ENCODE measurements around the gene WTAP. TPM values are rescaled to one million over a fixed set of nuclear protein-coding genes. Genes with fewer than 3 reads are reported as not detected.

Gene WTAP
- total and polyA plus RNA-seq, 2 of the 8 experiments (the other 6 are each of a cell fraction or from before 2014, with no cell fraction given): 32.6 to 120 TPM

Small RNAs within 50 kb of the gene (small RNA-seq; reads per million reads assigned to genes)
- gene RNU4ATAC18P (ENCODE audit: insufficient read depth) (not detected), gene SNORA20 (ENCODE audit: insufficient read depth) (4.1 reads per million, percentile 53 among the genes with 10 or more reads in this experiment), gene SNORA29 (ENCODE audit: insufficient read depth) (not detected)

Other genes with a start within 250 kb of the WTAP start
- 88.7 and 96.9 TPM in 2 replicates for gene SOD2, start 34.3 kb upstream of the WTAP start, total RNA-seq (2021; fragmentation: NEBNext Ultra II Directional; extraction: Animal tissue kit (Norgen Biotek cat#: 25700))
- gene SOD2, start 34.3 kb upstream of the WTAP start, polyA plus RNA-seq (2011; rRNA removed): 30.6 and 31.1 TPM in 2 replicates
- gene ACAT2, start 34.5 kb downstream of the WTAP start, total RNA-seq (2021; fragmentation: NEBNext Ultra II Directional; extraction: Animal tissue kit (Norgen Biotek cat#: 25700)): 166 and 175 TPM in 2 replicates
- gene ACAT2, start 34.5 kb downstream of the WTAP start, polyA plus RNA-seq (2011; rRNA removed): 40.9 and 61.6 TPM in 2 replicates
- gene TCP1, start 62.1 kb downstream of the WTAP start, total RNA-seq (2021; fragmentation: NEBNext Ultra II Directional; extraction: Animal tissue kit (Norgen Biotek cat#: 25700)): 331 and 348 TPM in 2 replicates
- 117 and 138 TPM in 2 replicates for gene TCP1, start 62.1 kb downstream of the WTAP start, polyA plus RNA-seq (2011; rRNA removed)
- gene MRPL18, start 63.0 kb downstream of the WTAP start, total RNA-seq (2021; fragmentation: NEBNext Ultra II Directional; extraction: Animal tissue kit (Norgen Biotek cat#: 25700)): 79.8 and 83.4 TPM in 2 replicates
- gene MRPL18, start 63.0 kb downstream of the WTAP start, polyA plus RNA-seq (2011; rRNA removed): 45.0 and 58.7 TPM in 2 replicates
- 0.34 and 0.44 TPM in 2 replicates for gene PNLDC1, start 72.8 kb downstream of the WTAP start, total RNA-seq (2021; fragmentation: NEBNext Ultra II Directional; extraction: Animal tissue kit (Norgen Biotek cat#: 25700))
- gene PNLDC1, start 72.8 kb downstream of the WTAP start, polyA plus RNA-seq (2011; rRNA removed): 0.09 and 0.15 TPM in 2 replicates
- not detected in 2 replicates for gene MAS1, start 163.5 kb downstream of the WTAP start, total RNA-seq (2021; fragmentation: NEBNext Ultra II Directional; extraction: Animal tissue kit (Norgen Biotek cat#: 25700))
- gene MAS1, start 163.5 kb downstream of the WTAP start, polyA plus RNA-seq (2011; rRNA removed): 0.02 TPM in 1 of 2 replicates, not detected in the other
- 74.1 and 80.7 TPM in 2 replicates for gene IGF2R, start 241.6 kb downstream of the WTAP start, total RNA-seq (2021; fragmentation: NEBNext Ultra II Directional; extraction: Animal tissue kit (Norgen Biotek cat#: 25700))
- 20.6 and 27.3 TPM in 2 replicates for gene IGF2R, start 241.6 kb downstream of the WTAP start, polyA plus RNA-seq (2011; rRNA removed)